Esophagus squamous epithelium (tissue), 5 donors: ENCODE data around the gene CYP4F2. TPM values are rescaled to one million over a fixed set of nuclear protein-coding genes. Genes with fewer than 3 reads are reported as not detected.
"Not testable (repeated sequence)": the region's sequence is repeated elsewhere in the genome, so short reads cannot be mapped to it uniquely, and the experiment has no call there.

Source experiments
- DNase-seq: peaks from one replicate; lab custom pipeline; 2025; lab: John Stamatoyannopoulos, UW
- H3K27ac ChIP-seq, 4 donors: fragments of 200-600 bp; sonication (generic); one replicate each; pipeline ENCODE4 v1.5.1; 2016 to 2019; ENCODE audit warnings: mild to moderate bottlenecking in 1 of 4
- H3K27me3 ChIP-seq, 4 donors: fragments of 200-600 bp; sonication (generic); 1 replicate in 3 of 4; 2 replicates in 1 of 4; pipeline versions ENCODE4 v1.5.1 to v1.6.0; 2017 to 2021; ENCODE audit warnings: antibody characterized with exemption in 1 of 4
- H3K36me3 ChIP-seq, 3 donors: fragments of 200-600 bp; sonication (generic); one replicate each; pipeline ENCODE4 v1.5.1; 2016 to 2019
- H3K4me1 ChIP-seq, 3 donors: fragments of 200-600 bp; sonication (generic); one replicate each; pipeline ENCODE4 v1.5.1; 2017 to 2019
- H3K4me3 ChIP-seq, 4 donors: fragments of 200-600 bp; sonication (generic); 1 replicate in 3 of 4; 2 replicates in 1 of 4; pipeline ENCODE4 v1.5.1; 2016 to 2019; ENCODE audit warnings: mild to moderate bottlenecking in 2 of 4, moderate library complexity in 1 of 4
- H3K9me3 ChIP-seq, 3 donors: fragments of 200-600 bp; sonication (generic); one replicate each; pipeline ENCODE4 v1.5.1; 2016 to 2019
- CTCF ChIP-seq, 6 experiments: fragments of 450-650 bp in 4 of 6; fragments of 200-600 bp in 2 of 6; sonication (generic) in 2 of 6; IDR thresholded peaks; one replicate each; pipeline ENCODE4 v1.5.1; 2016 to 2019; ENCODE audit warnings: antibody characterized with exemption in 6 of 6, mild to moderate bottlenecking in 4 of 6, moderate library complexity in 4 of 6
- POLR2A ChIP-seq, 4 donors: fragments of 450-650 bp; IDR thresholded peaks; one replicate each; pipeline ENCODE4 v1.6.1; 2017; ENCODE audit warnings: antibody characterized with exemption in 4 of 4, mild to moderate bottlenecking in 4 of 4, moderate library complexity in 3 of 4
- WGBS, 2 donors: methylation state at CpG; one replicate each; pipeline ENCODE4 v1.1.5; 2018; 5-methylcytosine and 5-hydroxymethylcytosine counted together
- intact Hi-C: fragments of 100-400 bp; cut with DNase I; formaldehyde crosslinking; loops from one replicate; pipeline ENCODE4 v1.15.0; 2022
- small RNA-seq, 4 donors: library from RNA; depleted of rRNA; stranded (forward); fragments of <200 nt; gene quantifications; one replicate each; pipeline ENCODE3, GENCODE V24; 2016
- total RNA-seq, 4 donors: library from RNA; depleted of rRNA; stranded (reverse); fragments of >200 nt; gene quantifications; one replicate each; pipeline ENCODE4 v1.1.0, GENCODE V29; 2016
- donor health status: DM: yes; HTN: yes; CAD: no.

The CYP4F2 gene
- total RNA-seq, 4 donors from 2014 or later: 0.19 TPM; not detected in 3

- no peak overlapping the region for H3K4me3 ChIP-seq
- no peaks in the 10 kb centered on the region for H3K9me3 ChIP-seq
- H3K27me3 ChIP-seq: peaks cover 0 to 21% (median 0%) of the 10 kb centered on the region in 4 donors
- DNase-seq: no peak
- peaks cover 0 to 12% (median 0%) of the 10 kb centered on the region in 3 donors for H3K4me1 ChIP-seq
- WGBS, 2 donors: 83% methylated on average over 8 of the region's 8 CpGs
- H3K27ac ChIP-seq: no peak overlapping the region
- TF ChIP-seq POLR2A (IDR thresholded peaks at IDR 0.05) (no peak), CTCF (IDR thresholded peaks at IDR 0.05) (no peak)
- no peaks in the 10 kb centered on the region for H3K36me3 ChIP-seq
- intact Hi-C loops: no loop called here
Measured at GRCh38 chr19:15829786-15830185, 68.1 kb downstream of the CYP4F2 start.

GRCh38 chr19:15829306-15829698 is 68.6 kb downstream of the CYP4F2 start:
- H3K4me1 ChIP-seq: peaks cover 0 to 12% (median 0%) of the 10 kb centered on the region in 3 donors

GRCh38 chr19:15828611-15829305 is 69.1 kb downstream of the CYP4F2 start:
- intact Hi-C loops, DNase-seq: not testable (repeated sequence)

More at GRCh38 chr19:15829306-15829698, 68.6 kb downstream of the CYP4F2 start:
- Histone ChIP-seq H3K36me3 (no peaks in the 10 kb centered on the region), H3K27ac (peak overlapping the region in 1 of 4 donors; percentile 39), H3K9me3 (no peaks in the 10 kb centered on the region), H3K27me3 (peaks cover 0 to 21% (median 0%) of the 10 kb centered on the region in 4 donors), H3K4me3 (no peak overlapping the region)
- no peak for DNase-seq
- 87 to 92% methylated on average over 10 of the region's 10 CpGs for WGBS, 2 donors
- TF ChIP-seq POLR2A (IDR thresholded peaks at IDR 0.05) (no peak), CTCF (IDR thresholded peaks at IDR 0.05) (no peak)
- intact Hi-C loops: no loop called here

GRCh38 chr19:15828121-15828610 is 69.7 kb downstream of the CYP4F2 start:
- no peak for TF ChIP-seq POLR2A (IDR thresholded peaks at IDR 0.05)
- no peak for TF ChIP-seq CTCF (IDR thresholded peaks at IDR 0.05)
- Histone ChIP-seq H3K27ac (peak overlapping the region in 3 of 4 donors; percentile 40 to 66 (median 43)), H3K4me3 (no peak overlapping the region), H3K27me3 (peaks cover 0 to 21% (median 0%) of the 10 kb centered on the region in 4 donors), H3K4me1 (peaks cover 0 to 12% (median 0%) of the 10 kb centered on the region in 3 donors), H3K36me3 (no peaks in the 10 kb centered on the region), H3K9me3 (no peaks in the 10 kb centered on the region)
- intact Hi-C loops: no loop called here
- DNase-seq: no peak
- 49 to 55% methylated on average over 6 to 7 of the region's 7 CpGs for WGBS, 2 donors

More at GRCh38 chr19:15828611-15829305, 69.1 kb downstream of the CYP4F2 start:
- peaks cover 0 to 21% (median 0%) of the 10 kb centered on the region in 4 donors for H3K27me3 ChIP-seq
- not testable (repeated sequence) for H3K4me3 ChIP-seq, H3K36me3 ChIP-seq, H3K9me3 ChIP-seq
- 46 to 62% methylated on average over 11 to 13 of the region's 13 CpGs for WGBS, 2 donors
- H3K27ac ChIP-seq: peak overlapping the region in 3 of 4 donors; percentile 40 to 66 (median 43)
- H3K4me1 ChIP-seq: peaks cover 0 to 12% (median 0%) of the 10 kb centered on the region in 3 donors

Small RNAs within 50 kb of the gene (small RNA-seq; reads per million reads assigned to genes)
- 0 reads per million in 4 donors for gene CYP4F36P

Other genes with a start within 250 kb of the CYP4F2 start
- gene CYP4F12, start 225.0 kb downstream of the CYP4F2 start, total RNA-seq: 10 to 100 TPM; 34.5 to 79.3 (median 61.0) TPM
- not detected for gene OR10H2, start 170.1 kb downstream of the CYP4F2 start, total RNA-seq
- not detected for gene OR10H3, start 160.1 kb downstream of the CYP4F2 start, total RNA-seq
- gene OR10H5, start 110.4 kb downstream of the CYP4F2 start, total RNA-seq: not detected
- gene OR10H1, start 82.4 kb downstream of the CYP4F2 start, total RNA-seq: not detected
- gene CYP4F11, start 36.5 kb upstream of the CYP4F2 start, total RNA-seq: 10 to 100 TPM; 16.6 to 37.9 (median 19.5) TPM
- gene OR10H4, start 50.9 kb upstream of the CYP4F2 start, total RNA-seq: not detected
- 100 to 1,000 TPM; 307 to 577 (median 369) TPM for gene TPM4, start 178.4 kb upstream of the CYP4F2 start, total RNA-seq
- 10 to 100 TPM; 39.5 to 70.9 (median 46.4) TPM for gene RAB8A, start 213.8 kb upstream of the CYP4F2 start, total RNA-seq
- 1 to 10 TPM in 1 of 4 donors, under 1 TPM in 2, not detected in 1; 0.31 to 1.1 (median 0.41) TPM for gene HSH2D, start 245.6 kb upstream of the CYP4F2 start, total RNA-seq